Astrocyte (in vitro differentiated cells and primary cell): ENCODE results near the gene ZNF768.

ENCODE experiments used
- EZH2 ChIP-seq: IDR thresholded peaks from 2 replicates; pipeline ENCODE4 v1.6.1; 2012; ENCODE audit warnings: mild to moderate bottlenecking, low read length, inconsistent platforms; ENCODE audit not compliant: insufficient read depth
- TF ChIP-seq, protein P1 (sequence below): IDR thresholded peaks from 2 replicates; pipeline ENCODE4 v1.5.1; 2011; ENCODE audit warnings: low read depth, mild to moderate bottlenecking, inconsistent platforms, low read length, moderate library complexity; ENCODE audit not compliant: insufficient read depth

DNA sequence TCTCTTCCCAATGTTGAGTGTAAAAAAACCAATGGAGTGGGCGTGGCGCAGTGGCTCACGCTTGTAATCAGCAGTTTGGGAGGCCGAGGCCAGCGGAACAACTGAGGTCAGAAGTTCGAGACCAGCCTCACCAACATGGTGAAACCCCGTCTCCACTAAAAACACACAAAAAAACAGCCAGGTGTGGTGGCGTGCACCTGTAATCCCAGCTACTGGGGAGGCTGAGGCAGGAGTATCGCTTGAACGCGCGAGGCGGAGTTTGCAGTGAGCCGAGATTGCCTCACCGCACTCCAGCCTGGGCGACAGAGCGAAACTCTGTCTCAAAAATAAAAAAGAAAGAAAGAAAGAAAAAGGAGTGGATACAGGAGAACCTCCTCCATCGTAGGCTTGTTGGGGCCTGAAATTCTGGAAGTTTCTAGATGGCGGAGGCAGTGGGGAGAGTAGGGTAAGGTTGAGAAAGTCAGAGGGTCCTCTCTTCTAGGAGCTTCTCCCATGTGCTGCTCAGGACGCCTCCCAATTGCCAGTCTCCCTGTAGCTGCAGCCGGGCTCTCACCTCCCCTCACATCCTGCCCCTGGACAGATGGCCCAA lies 32.5 kb upstream of the ZNF768 start:
- TF ChIP-seq, protein P1, sequence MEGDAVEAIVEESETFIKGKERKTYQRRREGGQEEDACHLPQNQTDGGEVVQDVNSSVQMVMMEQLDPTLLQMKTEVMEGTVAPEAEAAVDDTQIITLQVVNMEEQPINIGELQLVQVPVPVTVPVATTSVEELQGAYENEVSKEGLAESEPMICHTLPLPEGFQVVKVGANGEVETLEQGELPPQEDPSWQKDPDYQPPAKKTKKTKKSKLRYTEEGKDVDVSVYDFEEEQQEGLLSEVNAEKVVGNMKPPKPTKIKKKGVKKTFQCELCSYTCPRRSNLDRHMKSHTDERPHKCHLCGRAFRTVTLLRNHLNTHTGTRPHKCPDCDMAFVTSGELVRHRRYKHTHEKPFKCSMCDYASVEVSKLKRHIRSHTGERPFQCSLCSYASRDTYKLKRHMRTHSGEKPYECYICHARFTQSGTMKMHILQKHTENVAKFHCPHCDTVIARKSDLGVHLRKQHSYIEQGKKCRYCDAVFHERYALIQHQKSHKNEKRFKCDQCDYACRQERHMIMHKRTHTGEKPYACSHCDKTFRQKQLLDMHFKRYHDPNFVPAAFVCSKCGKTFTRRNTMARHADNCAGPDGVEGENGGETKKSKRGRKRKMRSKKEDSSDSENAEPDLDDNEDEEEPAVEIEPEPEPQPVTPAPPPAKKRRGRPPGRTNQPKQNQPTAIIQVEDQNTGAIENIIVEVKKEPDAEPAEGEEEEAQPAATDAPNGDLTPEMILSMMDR: no peak
- no peak for TF ChIP-seq EZH2
